HPDE6-E6E7 (cell line): ENCODE data around the gene LBH.

Experiments
- DNase-seq: peaks from one replicate; pipeline ENCODE4 v3.0.0; 2011; ENCODE audit warnings: missing footprints; ENCODE audit errors: extremely low spot score

The LBH gene

GRCh38 chr2:30216157-30216556, 15.2 kb upstream of the LBH start:
- no peak for DNase-seq

- no peak for DNase-seq
Measured at GRCh38 chr2:30217644-30218337, 13.5 kb upstream of the LBH start.

GRCh38 chr2:30218338-30218713, 13.0 kb upstream of the LBH start:
- DNase-seq, result no peak

- DNase-seq, result no peak
Measured at GRCh38 chr2:30218814-30219213, 12.5 kb upstream of the LBH start.

- DNase-seq, result no peak
Measured at GRCh38 chr2:30219886-30220875, 11.2 kb upstream of the LBH start.

- no peak for DNase-seq
Measured at GRCh38 chr2:30221531-30221930, 9.8 kb upstream of the LBH start.

- DNase-seq, result no peak
Measured at GRCh38 chr2:30222031-30222430, 9.3 kb upstream of the LBH start.

GRCh38 chr2:30222636-30223360, 8.5 kb upstream of the LBH start:
- no peak for DNase-seq

GRCh38 chr2:30223413-30223874, 7.9 kb upstream of the LBH start:
- no peak for DNase-seq

GRCh38 chr2:30224151-30224550, 7.2 kb upstream of the LBH start:
- DNase-seq, result no peak

GRCh38 chr2:30225131-30225762, 6.1 kb upstream of the LBH start:
- no peak for DNase-seq

- DNase-seq, result no peak
Measured at GRCh38 chr2:30226144-30227032, 4.9 kb upstream of the LBH start.

GRCh38 chr2:30229596-30229995, 1.7 kb upstream of the LBH start:
- no peak for DNase-seq

GRCh38 chr2:30230497-30231211, 680 bp upstream of the LBH start:
- no peak for DNase-seq

GRCh38 chr2:30231996-30232800, 864 bp downstream of the LBH start:
- DNase-seq, result no peak

- DNase-seq, result no peak
Measured at GRCh38 chr2:30232801-30233130, 1.4 kb downstream of the LBH start.

GRCh38 chr2:30233271-30234009, 2.1 kb downstream of the LBH start:
- no peak for DNase-seq

GRCh38 chr2:30234180-30234971, 3.0 kb downstream of the LBH start:
- no peak for DNase-seq
